Measurements from ENCODE around the gene BMP2K.
"Not testable (repeated sequence)": the region's sequence is repeated elsewhere in the genome, so short reads cannot be mapped to it uniquely, and the experiment has no call there.

Gene BMP2K

GRCh38 chr4:78846258-78846657 lies 70.1 kb downstream of the BMP2K start:
- no peak for DNase-seq (ENCODE audit: low read depth in 4 of 4, low spot score in 1 of 4)

- no peak for DNase-seq (ENCODE audit: low read depth in 4 of 4, low spot score in 1 of 4)
These were observed 86.2 kb downstream of the BMP2K start for GRCh38 chr4:78862314-78862737.

GRCh38 chr4:78863254-78863869 lies 87.2 kb downstream of the BMP2K start:
- no peak for DNase-seq (ENCODE audit: low read depth in 4 of 4, low spot score in 1 of 4)

GRCh38 chr4:78863991-78864390 lies 87.8 kb downstream of the BMP2K start:
- no peak for DNase-seq (ENCODE audit: low read depth in 4 of 4, low spot score in 1 of 4)

GRCh38 chr4:78864405-78865024 lies 88.4 kb downstream of the BMP2K start:
- peak in 1 of 4 experiments; percentile 6 for DNase-seq (ENCODE audit: low read depth in 4 of 4, low spot score in 1 of 4)

- no peak for DNase-seq (ENCODE audit: low read depth in 4 of 4, low spot score in 1 of 4)
These were observed 89.3 kb downstream of the BMP2K start for GRCh38 chr4:78865451-78865850.

GRCh38 chr4:78868712-78869111 lies 92.6 kb downstream of the BMP2K start:
- DNase-seq (ENCODE audit: low read depth in 4 of 4, low spot score in 1 of 4) = not testable (repeated sequence)

GRCh38 chr4:78870056-78870455 lies 93.9 kb downstream of the BMP2K start:
- DNase-seq (ENCODE audit: low read depth in 4 of 4, low spot score in 1 of 4) = no peak

GRCh38 chr4:78876568-78877320 lies 100.6 kb downstream of the BMP2K start:
- no peak for DNase-seq (ENCODE audit: low read depth in 4 of 4, low spot score in 1 of 4)

- DNase-seq (ENCODE audit: low read depth in 4 of 4, low spot score in 1 of 4) = no peak
These were observed 101.9 kb downstream of the BMP2K start for GRCh38 chr4:78878031-78878430.

GRCh38 chr4:78880874-78881492 lies 104.8 kb downstream of the BMP2K start:
- DNase-seq (ENCODE audit: low read depth in 4 of 4, low spot score in 1 of 4) = no peak

GRCh38 chr4:78885598-78885997 lies 109.4 kb downstream of the BMP2K start:
- DNase-seq (ENCODE audit: low read depth in 4 of 4, low spot score in 1 of 4) = no peak

GRCh38 chr4:78889955-78890354 lies 113.8 kb downstream of the BMP2K start:
- no peak for DNase-seq (ENCODE audit: low read depth in 4 of 4, low spot score in 1 of 4)

GRCh38 chr4:78899302-78899701 lies 123.2 kb downstream of the BMP2K start:
- no peak for DNase-seq (ENCODE audit: low read depth in 4 of 4, low spot score in 1 of 4)

- no peak for DNase-seq (ENCODE audit: low read depth in 4 of 4, low spot score in 1 of 4)
These were observed 125.7 kb downstream of the BMP2K start for GRCh38 chr4:78901882-78902281.

- DNase-seq (ENCODE audit: low read depth in 4 of 4, low spot score in 1 of 4) = no peak
These were observed 126.1 kb downstream of the BMP2K start for GRCh38 chr4:78902298-78902697.

GRCh38 chr4:78904143-78904542 lies 128.0 kb downstream of the BMP2K start:
- no peak for DNase-seq (ENCODE audit: low read depth in 4 of 4, low spot score in 1 of 4)

GRCh38 chr4:78907638-78908037 lies 131.5 kb downstream of the BMP2K start:
- DNase-seq (ENCODE audit: low read depth in 4 of 4, low spot score in 1 of 4) = no peak

GRCh38 chr4:78908974-78909373 lies 132.8 kb downstream of the BMP2K start:
- not testable (repeated sequence) for DNase-seq (ENCODE audit: low read depth in 4 of 4, low spot score in 1 of 4)

- no peak for DNase-seq (ENCODE audit: low read depth in 4 of 4, low spot score in 1 of 4)
These were observed 134.5 kb downstream of the BMP2K start for GRCh38 chr4:78910612-78911011.

- no peak for DNase-seq (ENCODE audit: low read depth in 4 of 4, low spot score in 1 of 4)
These were observed 146.1 kb downstream of the BMP2K start for GRCh38 chr4:78922207-78922606.

Measured in stimulated activated CD4-positive, alpha-beta T cell treated with anti-CD3 and anti-CD28 coated beads, Interleukin-1b, Interleukin-23, amount 100 ng/mL, for 24 hours (primary cell).